ENCODE measurements around the gene DEDD2. TPM values are rescaled to one million over a fixed set of nuclear protein-coding genes. Genes with fewer than 3 reads are reported as not detected.
A peak's percentile ranks its signal among the peaks of the same experiment; 100 is the strongest.

The DEDD2 gene
- total and polyA plus RNA-seq, 11 donors = 11.1 to 24.1 (median 17.2) TPM

GRCh38 chr19:42152910-42153671 is 64.4 kb downstream of the DEDD2 start:
- H3K4me3 ChIP-seq = no peak overlapping the region
- ATAC-seq (no peak), DNase-seq (no peak)
- WGBS, 4 donors = 79 to 88% (median 88%) methylated on average over 17 to 25 of the region's 25 CpGs
- intact Hi-C loops (cut with DNase I) = no loop called here
- H3K27ac ChIP-seq = no peak overlapping the region
- H3K27me3 ChIP-seq = peaks cover 8 to 83% (median 35%) of the 10 kb centered on the region in 9 donors
- no peaks in the 10 kb centered on the region for H3K4me1 ChIP-seq
- no peaks in the 10 kb centered on the region for H3K9me3 ChIP-seq
- H3K36me3 ChIP-seq = no peaks in the 10 kb centered on the region
- TF ChIP-seq CTCF (IDR thresholded peaks at IDR 0.05) (no peak), POLR2A (IDR thresholded peaks at IDR 0.05) (no peak)

GRCh38 chr19:42151782-42152684 is 65.4 kb downstream of the DEDD2 start:
- intact Hi-C loops (cut with DNase I) = no loop called here
- ATAC-seq (no peak), DNase-seq (peak in 1 of 5 donors; percentile 6)
- Histone ChIP-seq H3K4me1 (no peaks in the 10 kb centered on the region), H3K27me3 (peaks cover 8 to 79% (median 35%) of the 10 kb centered on the region in 9 donors), H3K36me3 (no peaks in the 10 kb centered on the region), H3K4me3 (no peak overlapping the region), H3K9me3 (no peaks in the 10 kb centered on the region), H3K27ac (no peak overlapping the region)
- 60 to 70% (median 64%) methylated on average over 19 to 20 of the region's 20 CpGs for WGBS, 4 donors
- TF ChIP-seq CTCF (IDR thresholded peaks at IDR 0.05) (no peak), POLR2A (IDR thresholded peaks at IDR 0.05) (no peak)

- H3K27me3 ChIP-seq = peaks cover 8 to 79% (median 35%) of the 10 kb centered on the region in 9 donors
- ATAC-seq (no peak), DNase-seq (no peak)
- intact Hi-C loops (cut with DNase I) = no loop called here
- H3K36me3 ChIP-seq = no peaks in the 10 kb centered on the region
- no peak for TF ChIP-seq POLR2A (IDR thresholded peaks at IDR 0.05)
- no peaks in the 10 kb centered on the region for H3K4me1 ChIP-seq
- H3K4me3 ChIP-seq = no peak overlapping the region
- 13 to 24% (median 22%) methylated on average over 8 to 9 of the region's 9 CpGs for WGBS, 4 donors
- H3K9me3 ChIP-seq = no peaks in the 10 kb centered on the region
- no peak overlapping the region for H3K27ac ChIP-seq
Measured at GRCh38 chr19:42150911-42151361, 66.5 kb downstream of the DEDD2 start.

- TF ChIP-seq CTCF (IDR thresholded peaks at IDR 0.05) (no peak), POLR2A (IDR thresholded peaks at IDR 0.05) (no peak)
- Histone ChIP-seq H3K9me3 (no peaks in the 10 kb centered on the region), H3K4me1 (no peaks in the 10 kb centered on the region), H3K27ac (no peak overlapping the region), H3K4me3 (no peak overlapping the region), H3K36me3 (no peaks in the 10 kb centered on the region), H3K27me3 (peaks cover 6 to 73% (median 35%) of the 10 kb centered on the region in 9 donors)
- intact Hi-C loops (cut with DNase I) = no loop called here
- DNase-seq (no peak), ATAC-seq (no peak)
- whole genome bisulfite sequencing, 4 donors = 12 to 15% (median 15%) methylated on average over 17 of the region's 17 CpGs
Measured at GRCh38 chr19:42150364-42150763, 67.1 kb downstream of the DEDD2 start.
